ENCODE data around the gene PHTF1.
"Not testable (repeated sequence)": the region's sequence is repeated elsewhere in the genome, so short reads cannot be mapped to it uniquely, and the experiment has no call there.

The PHTF1 gene

DNA sequence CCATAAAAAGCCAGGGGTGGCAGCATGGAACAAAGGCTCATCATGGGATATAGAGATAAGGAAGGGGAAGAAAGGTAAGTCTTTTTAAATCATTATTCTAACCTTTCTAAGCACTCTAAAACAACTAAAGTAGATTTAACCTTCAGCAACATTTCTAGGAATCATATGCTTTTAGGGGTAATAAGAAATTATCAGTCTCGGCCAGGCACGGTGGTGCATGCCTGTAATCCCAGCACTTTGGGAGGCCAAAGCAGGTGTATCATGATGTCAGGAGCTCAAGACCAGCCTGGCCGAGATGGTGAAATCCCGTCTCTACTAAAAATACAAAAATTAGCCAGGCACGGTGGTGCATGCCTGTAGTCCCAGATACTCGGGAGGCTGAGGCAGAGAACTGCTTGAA is 20.3 kb upstream of the PHTF1 start:
- FAIRE-seq (no peak), DNase-seq (ENCODE audit: low spot score) (no peak)

DNA sequence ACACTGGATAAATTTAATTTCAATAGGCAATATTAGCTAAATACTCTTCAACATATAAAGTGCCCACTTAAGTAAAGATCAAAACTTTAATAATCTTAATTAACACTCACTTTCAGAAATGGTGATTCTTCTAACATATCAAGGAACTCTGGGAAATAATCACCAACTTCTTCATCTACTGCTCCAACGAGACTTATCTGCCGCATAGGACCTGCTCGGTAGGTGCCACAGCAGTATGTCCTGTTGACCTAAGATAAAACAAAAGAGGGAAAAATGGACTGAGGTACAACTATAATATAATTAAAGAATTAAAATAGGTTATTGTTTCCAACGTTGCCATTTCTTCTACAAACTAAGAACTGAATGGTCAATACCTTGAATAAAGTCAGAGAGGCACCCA is 18.3 kb upstream of the PHTF1 start:
- FAIRE-seq (no peak), DNase-seq (ENCODE audit: low spot score) (no peak)

DNA sequence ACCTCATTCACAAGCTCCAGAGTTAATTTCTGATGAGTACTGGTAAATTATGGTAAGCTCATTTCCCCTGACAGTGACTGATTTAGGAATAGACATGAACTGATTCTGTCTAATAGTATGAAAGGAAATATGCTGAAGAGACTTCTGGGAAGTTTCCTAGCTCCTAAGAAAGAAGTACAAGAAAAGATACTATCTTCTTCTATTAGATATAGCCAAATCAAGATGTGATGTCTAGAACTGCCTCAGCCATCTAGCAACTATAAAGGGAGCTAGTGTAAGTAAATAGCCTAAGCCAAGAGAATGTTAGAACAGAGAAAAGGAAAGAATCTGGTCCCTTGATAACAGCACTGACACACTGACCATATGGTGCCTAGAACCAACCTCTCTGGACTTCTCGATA is 10.7 kb upstream of the PHTF1 start:
- no peak for DNase-seq (ENCODE audit: low spot score)
- no peak for FAIRE-seq

DNA sequence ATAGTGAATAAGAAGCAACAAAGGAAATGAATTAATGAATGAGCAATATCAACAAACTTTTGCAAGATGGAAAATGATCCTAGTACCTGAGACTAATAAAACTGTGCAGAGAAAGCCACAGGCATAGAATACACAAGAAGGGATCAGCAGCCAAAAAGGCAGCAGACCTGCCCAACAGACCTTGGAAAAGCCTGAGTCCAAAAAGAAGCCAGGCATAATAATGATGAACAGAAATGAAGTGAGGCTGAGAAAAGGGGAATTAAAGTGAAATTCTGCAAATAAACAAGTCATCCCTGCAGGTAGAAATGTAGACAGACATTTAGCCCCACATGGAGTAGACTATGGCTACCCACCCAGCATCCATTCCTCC is 10.3 kb upstream of the PHTF1 start:
- FAIRE-seq (no peak), DNase-seq (ENCODE audit: low spot score) (no peak)

DNA sequence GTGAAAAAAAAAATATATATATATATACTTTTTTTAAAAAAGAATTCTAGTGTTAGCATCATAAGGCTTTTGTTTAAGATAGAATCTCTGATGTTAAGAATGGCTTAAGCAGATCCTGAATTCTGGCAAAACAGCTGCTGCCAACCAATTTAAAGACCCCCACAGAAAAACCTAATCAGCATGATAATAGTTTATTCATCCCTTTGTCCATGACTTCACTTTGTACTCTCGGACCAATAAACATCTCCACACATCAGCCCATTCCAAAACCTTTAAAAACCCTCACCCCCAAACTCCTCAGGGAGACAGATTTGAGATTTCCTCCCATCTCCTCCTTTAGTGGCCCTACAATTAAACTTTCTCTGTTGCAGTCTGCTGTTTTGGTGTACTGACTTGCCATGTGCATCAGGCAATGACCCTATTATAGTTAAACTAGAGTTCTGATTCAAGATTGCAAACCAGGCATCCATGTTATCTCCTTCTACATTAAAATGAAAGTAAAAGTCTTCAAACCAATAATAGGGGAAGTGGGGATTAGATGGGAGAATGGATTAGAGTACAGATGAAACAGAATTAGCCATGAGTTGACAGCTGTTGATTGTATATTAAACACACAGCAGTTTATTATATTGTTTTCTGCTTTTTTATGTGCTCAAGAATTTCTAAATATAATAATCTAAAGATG is 9.8 kb upstream of the PHTF1 start:
- FAIRE-seq (no peak), DNase-seq (ENCODE audit: low spot score) (no peak)

DNA sequence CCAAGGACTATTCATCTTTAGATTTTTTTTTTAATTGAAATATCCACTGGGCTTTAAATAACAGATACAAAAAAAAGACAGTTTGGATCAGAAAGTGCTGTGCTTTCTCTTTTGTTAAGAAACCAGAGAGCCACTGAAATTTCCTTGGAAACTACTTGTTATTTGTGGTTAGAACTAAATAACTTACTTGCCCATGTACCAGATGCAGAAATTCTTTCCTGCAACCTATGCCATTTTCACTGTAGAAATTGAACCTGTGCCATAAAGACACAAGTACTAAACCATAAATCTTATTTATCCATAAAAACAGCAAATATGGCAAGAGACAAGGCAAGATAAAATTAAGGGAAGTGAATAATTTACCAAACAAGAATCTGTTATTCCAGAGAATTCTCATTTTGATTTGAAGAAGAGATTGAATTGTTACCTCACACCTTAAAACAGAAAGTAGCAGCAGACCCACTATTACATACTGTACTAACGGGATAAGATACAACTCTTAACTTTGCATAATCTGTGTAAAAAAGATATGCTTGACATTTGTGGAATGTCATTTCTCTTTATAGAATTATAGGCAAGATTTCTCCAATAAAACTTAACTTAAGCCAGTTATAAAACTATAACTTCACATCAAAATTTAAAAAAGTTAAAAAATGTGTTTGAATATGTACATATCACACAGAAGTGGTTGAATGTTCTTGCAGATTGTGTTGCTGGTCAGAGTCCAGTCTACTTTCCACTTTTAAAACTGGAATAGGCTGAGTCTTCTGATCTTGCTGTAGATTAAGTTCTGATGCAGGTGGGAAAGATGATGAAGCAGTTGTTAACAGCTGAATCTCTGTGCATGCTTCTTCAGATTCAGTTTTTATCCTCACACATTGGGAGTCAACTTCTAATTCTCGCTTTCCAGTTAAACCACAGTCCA is 6.3 kb upstream of the PHTF1 start:
- DNase-seq (ENCODE audit: low spot score) (no peak), FAIRE-seq (no peak)

DNA sequence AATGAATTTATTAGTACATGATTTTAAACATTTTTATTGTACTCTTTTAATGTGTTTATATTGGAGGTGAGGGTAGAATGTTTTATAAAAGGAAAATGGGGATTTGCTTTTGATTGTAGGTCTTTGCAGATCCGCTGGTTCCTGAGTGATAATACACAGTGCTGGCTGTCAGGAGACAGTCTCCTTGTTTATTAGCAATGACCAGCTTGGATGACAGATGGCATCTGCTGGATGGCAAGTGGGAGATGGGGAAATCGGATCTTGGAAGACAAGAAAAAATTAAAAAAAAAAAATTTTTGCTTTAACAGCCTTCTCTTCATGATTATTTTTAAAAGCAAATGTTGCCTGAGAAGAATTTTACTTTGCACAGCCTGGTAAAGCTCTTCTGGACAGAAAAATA is 4.4 kb upstream of the PHTF1 start:
- DNase-seq (ENCODE audit: low spot score): no peak
- no peak for FAIRE-seq

DNA sequence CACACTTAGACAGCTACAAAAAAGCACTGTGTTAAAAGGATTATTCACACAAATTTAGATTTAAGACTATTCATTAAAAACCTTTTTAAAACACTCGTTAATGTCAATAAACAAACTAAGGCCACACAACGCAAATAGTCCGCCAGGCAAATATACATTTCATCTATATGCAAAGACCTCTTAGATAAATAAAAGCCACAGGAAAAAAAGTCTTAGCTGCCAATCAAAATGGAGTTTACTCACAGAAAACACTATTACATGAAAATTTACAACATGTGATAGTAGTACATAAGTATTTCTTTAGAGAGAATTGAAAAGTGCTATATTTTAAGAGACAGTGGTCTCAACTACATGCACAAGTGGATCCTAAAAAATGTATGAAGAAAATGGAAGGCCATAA is 2.7 kb upstream of the PHTF1 start:
- DNase-seq (ENCODE audit: low spot score): no peak
- FAIRE-seq: no peak

DNA sequence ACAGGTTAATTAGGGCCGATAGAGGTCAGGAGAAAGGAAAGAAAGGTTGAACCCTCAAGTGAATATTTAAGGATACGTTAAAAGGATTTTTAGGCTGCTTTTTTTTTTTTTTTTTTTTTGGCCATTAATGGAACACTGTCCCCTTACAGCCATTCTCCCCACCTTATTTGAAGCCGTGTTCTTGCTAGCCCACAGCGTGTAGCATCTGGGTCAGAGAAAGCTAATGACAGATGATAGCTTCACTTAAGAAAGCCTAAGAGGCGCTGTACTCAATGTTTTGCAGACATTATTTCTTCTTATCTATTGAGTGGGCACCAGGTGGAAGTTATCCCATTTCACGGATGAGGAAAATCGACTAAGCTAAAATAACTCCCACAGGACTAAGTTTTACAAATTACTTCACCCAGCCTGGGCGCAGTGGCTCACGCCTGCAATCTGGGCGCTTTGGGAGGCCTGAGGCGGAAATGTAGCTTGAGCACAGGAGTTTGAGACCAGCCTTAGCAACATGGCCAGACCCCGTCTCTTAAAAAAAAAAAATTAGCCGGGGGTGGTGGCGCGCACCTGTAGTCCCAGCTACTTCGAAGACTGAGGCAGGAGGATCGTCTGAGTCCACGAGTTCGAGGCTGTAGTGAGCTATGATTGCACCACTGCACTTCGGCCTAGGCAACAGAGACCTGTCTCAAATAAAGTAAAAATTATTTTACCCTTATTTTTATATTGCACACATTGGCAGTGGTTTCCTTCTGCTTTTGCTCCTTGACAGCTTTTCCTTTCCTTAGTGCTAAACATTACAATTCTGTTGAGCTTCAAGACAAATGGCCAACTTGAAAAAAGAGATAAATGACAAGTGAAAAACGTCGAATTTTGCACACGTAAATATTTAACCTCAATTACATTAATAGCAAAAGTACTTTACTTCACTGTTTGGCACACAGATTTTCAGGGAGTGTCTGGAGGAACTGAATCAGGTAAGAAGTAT is 1.1 kb upstream of the PHTF1 start:
- no peak for FAIRE-seq
- DNase-seq (ENCODE audit: low spot score): no peak

DNA sequence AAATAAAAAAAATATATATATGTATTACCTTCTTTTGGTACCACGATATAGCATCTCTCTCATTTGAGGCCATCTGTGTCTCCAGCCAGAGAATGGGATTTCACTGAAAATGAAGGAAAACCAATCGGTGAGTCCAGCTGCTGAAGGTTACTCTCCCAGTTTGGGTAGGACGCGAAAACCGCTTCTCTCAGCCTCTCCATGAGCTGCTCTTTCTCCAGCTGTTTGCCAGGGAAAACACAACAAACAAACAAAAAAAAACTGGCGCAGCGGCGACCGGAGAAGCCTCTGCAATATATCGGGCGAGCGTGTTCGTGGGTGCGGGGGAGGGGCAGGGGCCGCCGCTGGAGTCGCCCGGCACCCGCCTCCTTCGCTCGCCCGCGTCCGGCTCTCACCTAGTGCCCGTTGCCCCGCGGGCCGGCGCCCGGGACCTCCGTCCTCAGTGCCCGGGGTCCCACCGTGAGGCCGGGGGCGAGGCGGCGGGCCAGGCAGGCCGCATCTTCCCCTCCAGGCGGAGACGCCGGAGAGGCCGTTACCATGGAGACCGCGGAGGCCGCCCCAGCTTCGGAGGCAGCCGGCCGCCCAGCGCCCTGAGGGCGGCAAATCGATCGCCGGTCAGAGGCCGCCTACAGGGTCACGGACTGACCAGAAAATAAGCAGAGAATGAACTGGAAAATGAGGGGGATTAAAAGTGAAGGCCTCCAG is 504 bp downstream of the PHTF1 start:
- FAIRE-seq (no peak), DNase-seq (ENCODE audit: low spot score) (peak; percentile 81)

DNA sequence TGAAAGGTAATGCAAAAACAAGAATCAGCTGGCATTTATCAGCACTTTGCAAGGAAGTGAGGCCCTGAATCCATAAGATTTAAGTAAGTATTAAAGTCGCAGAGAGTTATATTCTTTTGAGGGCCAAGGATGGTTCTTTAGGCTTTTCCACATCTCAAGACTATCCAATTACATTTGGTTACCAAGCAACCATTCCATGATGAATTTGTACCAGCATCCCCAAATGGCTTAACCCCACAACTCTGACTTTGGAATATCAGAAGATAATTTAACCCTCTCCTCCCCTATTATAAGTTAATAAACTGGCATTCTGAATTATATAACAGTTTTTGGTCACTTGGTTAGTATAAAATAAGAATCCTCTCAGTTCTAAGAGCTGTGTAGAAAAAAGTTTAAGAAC is 2.8 kb downstream of the PHTF1 start:
- FAIRE-seq: no peak
- no peak for DNase-seq (ENCODE audit: low spot score)

DNA sequence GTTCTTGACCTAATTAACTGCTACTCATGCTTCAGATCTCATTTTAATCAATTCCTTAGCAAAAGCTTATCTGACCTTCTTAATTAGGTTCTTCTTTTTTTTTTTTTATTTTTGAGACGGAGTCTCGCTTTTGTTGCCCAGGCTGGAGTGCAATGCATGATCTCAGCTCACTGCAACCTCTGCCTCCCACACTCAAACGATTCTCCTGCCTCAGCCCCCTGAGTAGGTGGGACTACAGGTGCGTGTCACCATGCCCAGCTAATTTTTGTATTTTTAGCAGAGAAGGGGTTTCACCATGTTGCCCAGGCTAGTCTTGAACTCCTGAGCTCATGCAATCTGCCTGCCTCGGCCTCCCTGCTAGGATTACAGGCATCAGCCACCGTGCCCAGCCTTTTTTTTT is 6.0 kb downstream of the PHTF1 start:
- DNase-seq (ENCODE audit: low spot score); FAIRE-seq: not testable (repeated sequence)

DNA sequence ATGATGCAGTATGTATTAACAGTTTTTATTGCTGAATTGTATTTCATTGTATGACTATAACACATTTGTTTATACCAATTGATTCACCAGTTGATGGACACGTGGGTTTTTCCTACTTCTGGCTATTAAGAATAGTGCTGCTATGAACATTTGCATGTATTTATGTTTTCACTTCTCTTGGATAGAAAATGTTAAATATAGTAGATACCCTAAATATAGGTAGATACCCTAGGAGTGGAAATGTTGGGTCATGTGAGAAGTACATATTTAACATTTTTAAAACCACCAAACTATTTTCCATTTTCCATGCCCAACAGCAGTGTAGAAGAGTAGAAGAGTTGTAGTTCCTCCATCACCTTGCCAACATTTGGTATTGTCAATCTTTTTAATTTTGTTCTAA is 7.8 kb downstream of the PHTF1 start:
- FAIRE-seq (no peak), DNase-seq (ENCODE audit: low spot score) (no peak)

DNA sequence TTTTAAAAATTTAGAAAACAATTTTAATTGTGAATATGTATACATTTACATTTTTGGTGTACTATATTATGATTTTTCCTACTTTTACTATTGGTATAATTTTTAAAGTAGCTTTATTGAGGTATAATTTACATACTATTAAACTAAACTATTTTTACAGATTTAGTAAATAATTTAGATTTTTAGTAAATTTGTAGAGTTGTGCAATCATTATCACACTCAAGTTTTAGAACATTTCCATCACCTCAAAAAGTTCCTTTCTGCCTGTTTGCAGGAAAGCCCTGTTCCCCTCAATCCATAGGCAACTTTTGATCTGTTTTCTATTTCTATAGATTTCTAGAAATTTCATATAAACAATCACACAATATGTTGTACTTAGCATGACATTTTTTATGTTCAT is 8.2 kb downstream of the PHTF1 start:
- no peak for FAIRE-seq
- no peak for DNase-seq (ENCODE audit: low spot score)

DNA sequence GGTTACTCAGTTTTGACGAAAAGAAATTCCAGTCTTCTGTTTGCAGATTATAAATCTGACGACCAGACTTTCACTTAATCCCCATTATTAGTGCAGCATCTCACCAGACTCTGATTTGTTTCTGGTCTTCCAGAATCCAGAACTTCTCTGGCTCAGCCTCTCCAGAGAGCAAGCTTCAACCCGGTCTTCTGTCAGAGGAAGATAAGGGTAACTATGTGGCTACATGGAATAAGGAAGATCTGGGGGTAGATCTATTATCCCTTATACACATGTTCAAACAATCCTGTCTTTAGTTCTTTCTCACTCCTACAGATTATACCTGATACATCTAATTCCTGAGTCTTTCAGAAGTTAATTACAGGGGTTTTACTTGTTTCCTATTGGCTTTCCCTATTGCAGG is 9.9 kb downstream of the PHTF1 start:
- FAIRE-seq (no peak), DNase-seq (ENCODE audit: low spot score) (no peak)

DNA sequence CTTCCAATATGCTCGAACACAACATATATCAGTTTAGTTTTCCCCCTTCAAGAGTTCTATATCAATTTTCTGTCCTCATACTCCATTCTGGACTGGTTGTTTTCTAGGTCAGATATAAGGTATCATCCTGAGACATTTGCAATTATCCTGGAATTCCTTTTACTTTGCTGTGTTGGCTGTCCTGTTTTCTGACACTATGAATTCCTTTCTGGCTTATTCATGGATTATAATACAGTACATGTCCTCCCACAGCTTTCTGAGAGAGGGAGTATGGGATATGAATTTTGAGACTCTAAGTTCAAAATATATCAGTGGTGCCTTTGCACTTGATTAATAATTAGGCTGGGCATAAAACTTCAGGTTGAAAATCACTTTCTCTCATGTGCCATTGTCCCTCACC is 11.9 kb downstream of the PHTF1 start:
- DNase-seq (ENCODE audit: low spot score) (peak; percentile 9), FAIRE-seq (no peak)

DNA sequence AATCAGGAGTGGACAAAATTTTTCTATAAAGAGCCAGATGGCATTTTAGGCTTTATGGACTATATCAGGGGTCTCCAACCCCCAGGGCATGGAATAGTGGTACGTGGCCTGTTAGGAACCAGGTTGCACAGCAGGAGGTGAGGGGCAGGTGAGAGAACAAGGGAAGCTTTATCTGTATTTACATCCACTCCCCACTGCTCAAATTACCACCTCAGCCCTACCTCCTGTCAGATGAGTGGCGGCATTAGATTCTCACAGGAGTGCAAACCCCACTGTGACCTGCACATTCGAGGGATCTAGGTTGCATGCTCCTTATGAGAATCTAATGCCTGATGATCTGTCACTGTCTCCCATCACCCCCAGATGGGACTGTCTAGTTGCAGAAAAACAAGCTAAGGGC is 13.9 kb downstream of the PHTF1 start:
- DNase-seq (ENCODE audit: low spot score) (no peak), FAIRE-seq (no peak)

DNA sequence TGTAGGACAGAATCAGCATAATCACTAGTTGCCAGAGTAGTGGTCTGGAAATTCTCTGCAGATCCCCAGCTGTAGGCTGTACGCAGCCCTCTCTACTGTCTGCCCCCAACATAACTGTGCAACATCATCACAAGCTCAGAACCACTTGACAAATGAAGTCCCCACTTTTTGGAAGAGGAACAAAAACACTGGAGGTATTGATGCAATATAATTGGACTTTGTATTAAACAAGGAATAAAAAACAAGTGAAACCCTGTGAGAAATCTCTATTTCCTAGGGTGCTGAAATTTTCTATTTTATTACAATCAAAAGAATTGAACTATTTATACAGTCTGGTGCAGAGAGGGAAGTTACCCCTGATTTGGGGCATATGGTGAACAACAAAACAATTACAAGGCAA is 15.2 kb downstream of the PHTF1 start:
- no peak for FAIRE-seq
- no peak for DNase-seq (ENCODE audit: low spot score)

DNA sequence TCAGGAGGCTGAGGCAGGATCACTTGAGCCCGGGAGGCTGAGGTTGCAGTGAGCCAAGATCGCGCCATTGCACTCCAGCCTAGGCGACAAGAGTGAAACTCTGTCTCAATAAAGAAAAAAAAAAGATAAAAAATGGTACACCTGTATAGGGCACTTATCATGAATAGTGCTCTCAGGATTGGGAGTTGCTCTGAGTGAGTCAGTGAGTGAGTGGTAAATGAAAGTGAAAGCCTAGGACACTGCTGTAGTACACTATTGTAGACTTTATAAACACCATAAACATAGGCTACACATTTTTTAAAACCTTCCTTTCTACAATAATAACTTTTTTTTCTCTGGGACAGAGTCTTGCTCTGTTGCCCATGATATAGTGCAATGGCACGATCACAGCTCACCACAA is 16.8 kb downstream of the PHTF1 start:
- no peak for DNase-seq (ENCODE audit: low spot score)
- no peak for FAIRE-seq

DNA sequence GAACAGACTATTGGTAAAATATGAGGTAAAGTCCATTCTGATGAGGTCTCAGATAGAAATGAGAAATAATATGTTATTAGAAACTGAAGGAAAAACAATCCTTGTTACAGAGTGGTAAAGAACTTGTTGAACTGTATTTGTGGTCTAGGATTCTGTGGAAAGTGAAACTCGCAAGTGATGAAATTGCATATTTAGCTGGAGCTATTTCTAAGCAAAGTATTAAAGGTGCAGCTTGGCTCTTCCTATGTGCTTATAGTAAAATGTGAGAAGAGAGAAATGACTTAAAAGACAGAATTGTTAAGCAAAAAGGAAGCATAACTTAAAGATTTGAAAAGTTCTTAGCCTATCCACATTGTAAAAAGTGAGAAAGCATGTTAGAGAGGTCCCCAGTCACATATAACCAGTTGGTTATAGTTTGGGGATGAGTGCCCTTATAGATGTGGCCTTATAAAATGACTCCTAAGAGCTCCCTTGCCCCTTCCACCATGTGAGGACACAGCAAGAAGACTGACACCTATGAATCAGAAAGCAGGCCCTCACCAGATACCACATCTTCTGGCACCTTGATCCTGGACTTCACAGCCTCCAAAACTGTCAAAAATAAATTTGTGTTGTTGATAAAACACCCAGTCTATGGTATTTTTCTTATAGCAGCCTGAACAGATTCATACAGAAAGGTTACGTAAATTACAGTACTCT is 24.8 kb downstream of the PHTF1 start:
- FAIRE-seq: no peak
- DNase-seq (ENCODE audit: low spot score): no peak

DNA sequence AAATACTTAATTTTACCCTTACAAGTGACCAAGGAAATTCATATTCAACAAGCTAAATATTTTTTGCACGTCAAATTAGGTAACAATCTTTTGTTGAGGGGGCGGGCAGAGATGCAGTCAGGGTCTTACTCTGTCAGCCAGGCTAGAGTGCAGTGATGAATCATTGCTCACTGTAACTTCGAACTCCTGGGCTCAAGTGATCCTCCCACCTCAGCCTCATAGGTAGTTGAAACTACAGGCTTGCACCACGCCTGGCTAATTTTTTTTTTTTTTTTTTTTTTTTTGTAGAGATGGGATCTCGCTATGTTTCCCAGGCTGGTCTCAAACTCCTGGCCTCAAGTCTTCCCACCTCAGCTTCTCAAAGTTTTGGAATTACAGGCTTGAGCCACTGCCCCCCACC is 26.5 kb downstream of the PHTF1 start:
- no peak for DNase-seq (ENCODE audit: low spot score)
- FAIRE-seq: no peak
